HG02943 (cell line): ENCODE results near the gene SMARCD3.
A peak's percentile ranks its signal among the peaks of the same experiment; 100 is the strongest.

ENCODE experiments used
- ATAC-seq: cut with Tn5 transposase; IDR thresholded peaks from one replicate; pipeline ENCODE4 v1.9.1; 2021; ENCODE audit warnings: mild to moderate bottlenecking, low read depth, moderate library complexity; ENCODE audit not compliant: unreplicated experiment

The SMARCD3 gene

DNA sequence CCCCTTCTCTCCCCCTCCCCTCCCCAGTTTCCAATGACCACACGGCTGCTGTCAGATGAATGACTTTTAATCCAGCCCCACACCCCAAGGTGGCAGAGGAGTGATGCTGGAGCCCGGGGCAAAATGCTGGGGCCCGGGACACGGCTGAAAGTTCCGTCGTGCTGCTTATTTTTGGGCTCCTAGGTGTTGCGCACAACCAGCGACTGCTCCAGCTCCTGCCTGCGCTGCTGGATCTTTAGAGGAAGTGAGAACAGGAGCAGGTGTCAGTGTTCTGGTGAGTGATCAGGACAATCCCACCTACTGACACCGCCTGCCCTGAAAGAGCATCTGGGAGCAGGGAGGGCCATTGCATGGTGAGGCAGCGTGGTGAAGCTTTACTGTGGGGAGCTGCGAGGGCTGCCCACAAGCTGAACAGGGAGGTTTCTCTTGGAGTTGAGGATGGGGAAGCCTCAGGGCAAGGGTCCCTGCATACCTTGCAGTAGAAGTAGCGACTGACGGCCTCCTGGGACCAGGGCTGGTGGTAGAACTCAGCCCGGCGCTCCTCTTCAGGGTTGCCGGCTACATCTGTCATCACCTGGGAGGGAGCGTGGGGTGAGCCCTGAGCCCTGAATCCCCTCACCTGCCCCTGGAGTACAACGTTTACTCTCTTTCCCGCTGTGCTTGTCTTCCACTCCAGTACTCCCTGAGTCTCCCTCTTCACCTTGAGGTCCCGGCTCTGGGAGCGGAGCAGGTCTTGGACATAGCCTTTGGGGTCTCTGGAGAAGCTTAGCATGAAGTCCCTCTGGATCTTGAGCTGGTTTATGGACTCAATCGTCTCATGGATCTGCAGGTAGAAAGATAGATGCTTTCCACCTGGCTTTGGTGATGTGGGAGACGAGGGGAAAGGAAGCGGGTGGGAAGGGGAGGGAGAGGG, 9.3 kb downstream of the SMARCD3 start:
- no peak for ATAC-seq

DNA sequence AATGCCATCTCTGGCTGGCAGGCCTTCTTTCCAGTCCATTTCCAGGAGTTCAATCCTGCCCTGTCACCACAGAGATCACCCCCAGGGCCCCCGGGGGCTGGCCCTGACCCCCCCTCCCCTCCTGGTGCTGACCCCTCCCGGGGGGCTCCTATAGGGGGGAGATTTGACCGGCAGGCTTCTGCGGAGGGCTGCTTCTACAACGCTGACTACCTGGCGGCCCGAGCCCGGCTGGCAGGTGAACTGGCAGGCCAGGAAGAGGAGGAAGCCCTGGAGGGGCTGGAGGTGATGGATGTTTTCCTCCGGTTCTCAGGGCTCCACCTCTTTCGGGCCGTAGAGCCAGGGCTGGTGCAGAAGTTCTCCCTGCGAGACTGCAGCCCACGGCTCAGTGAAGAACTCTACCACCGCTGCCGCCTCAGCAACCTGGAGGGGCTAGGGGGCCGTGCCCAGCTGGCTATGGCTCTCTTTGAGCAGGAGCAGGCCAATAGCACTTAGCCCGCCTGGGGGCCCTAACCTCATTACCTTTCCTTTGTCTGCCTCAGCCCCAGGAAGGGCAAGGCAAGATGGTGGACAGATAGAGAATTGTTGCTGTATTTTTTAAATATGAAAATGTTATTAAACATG, 10.2 kb downstream of the SMARCD3 start:
- no peak for ATAC-seq

DNA sequence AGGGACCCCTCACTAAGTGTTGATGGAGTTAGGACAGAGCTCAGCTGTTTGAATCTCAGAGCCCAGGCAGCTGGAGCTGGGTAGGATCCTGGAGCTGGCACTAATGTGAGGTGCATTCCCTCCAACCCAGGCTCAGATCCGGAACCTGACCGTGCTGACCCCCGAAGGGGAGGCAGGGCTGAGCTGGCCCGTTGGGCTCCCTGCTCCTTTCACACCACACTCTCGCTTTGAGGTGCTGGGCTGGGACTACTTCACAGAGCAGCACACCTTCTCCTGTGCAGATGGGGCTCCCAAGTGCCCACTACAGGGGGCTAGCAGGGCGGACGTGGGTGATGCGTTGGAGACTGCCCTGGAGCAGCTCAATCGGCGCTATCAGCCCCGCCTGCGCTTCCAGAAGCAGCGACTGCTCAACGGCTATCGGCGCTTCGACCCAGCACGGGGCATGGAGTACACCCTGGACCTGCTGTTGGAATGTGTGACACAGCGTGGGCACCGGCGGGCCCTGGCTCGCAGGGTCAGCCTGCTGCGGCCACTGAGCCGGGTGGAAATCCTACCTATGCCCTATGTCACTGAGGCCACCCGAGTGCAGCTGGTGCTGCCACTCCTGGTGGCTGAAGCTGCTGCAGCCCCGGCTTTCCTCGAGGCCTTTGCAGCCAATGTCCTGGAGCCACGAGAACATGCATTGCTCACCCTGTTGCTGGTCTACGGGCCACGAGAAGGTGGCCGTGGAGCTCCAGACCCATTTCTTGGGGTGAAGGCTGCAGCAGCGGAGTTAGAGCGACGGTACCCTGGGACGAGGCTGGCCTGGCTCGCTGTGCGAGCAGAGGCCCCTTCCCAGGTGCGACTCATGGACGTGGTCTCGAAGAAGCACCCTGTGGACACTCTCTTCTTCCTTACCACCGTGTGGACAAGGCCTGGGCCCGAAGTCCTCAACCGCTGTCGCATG, 11.0 kb downstream of the SMARCD3 start:
- no peak for ATAC-seq

DNA sequence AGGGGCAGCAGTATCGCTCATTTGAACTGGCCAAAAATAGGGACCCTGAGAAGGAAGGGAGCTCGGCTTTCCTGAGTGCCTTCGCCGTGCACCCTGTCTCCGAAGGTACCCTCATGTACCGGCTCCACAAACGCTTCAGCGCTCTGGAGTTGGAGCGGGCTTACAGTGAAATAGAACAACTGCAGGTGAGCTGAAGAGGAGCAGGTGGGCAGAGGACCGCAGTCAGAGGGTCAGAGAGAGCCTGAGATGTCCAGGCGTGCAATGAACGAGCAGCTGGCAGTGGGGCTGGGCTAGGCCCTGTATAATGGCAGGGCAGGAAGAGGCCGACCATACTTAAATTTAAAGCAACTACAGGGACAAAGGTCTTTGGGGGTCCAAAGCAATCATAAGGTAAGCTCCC, 12.1 kb downstream of the SMARCD3 start:
- no peak for ATAC-seq

DNA sequence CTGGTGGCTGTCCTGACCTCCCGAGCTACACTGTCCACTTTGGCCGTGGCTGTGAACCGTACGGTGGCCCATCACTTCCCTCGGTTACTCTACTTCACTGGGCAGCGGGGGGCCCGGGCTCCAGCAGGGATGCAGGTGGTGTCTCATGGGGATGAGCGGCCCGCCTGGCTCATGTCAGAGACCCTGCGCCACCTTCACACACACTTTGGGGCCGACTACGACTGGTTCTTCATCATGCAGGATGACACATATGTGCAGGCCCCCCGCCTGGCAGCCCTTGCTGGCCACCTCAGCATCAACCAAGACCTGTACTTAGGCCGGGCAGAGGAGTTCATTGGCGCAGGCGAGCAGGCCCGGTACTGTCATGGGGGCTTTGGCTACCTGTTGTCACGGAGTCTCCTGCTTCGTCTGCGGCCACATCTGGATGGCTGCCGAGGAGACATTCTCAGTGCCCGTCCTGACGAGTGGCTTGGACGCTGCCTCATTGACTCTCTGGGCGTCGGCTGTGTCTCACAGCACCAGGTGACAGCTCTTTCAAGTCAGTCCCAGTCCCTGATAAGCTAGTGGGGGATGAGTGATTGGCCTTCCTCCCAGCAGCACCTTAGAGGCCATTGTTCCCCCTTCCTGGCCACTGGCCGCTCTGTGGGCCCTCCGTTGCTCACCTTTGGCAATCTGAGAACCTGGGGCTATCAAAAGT, 13.3 kb downstream of the SMARCD3 start:
- no peak for ATAC-seq

DNA sequence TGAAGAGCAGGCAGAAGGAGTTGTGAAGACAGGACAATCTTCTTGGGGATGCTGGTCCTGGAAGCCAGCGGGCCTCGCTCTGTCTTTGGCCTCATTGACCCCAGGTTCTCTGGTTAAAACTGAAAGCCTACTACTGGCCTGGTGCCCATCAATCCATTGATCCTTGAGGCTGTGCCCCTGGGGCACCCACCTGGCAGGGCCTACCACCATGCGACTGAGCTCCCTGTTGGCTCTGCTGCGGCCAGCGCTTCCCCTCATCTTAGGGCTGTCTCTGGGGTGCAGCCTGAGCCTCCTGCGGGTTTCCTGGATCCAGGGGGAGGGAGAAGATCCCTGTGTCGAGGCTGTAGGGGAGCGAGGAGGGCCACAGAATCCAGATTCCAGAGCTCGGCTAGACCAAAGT, 14.7 kb downstream of the SMARCD3 start:
- no peak for ATAC-seq

DNA sequence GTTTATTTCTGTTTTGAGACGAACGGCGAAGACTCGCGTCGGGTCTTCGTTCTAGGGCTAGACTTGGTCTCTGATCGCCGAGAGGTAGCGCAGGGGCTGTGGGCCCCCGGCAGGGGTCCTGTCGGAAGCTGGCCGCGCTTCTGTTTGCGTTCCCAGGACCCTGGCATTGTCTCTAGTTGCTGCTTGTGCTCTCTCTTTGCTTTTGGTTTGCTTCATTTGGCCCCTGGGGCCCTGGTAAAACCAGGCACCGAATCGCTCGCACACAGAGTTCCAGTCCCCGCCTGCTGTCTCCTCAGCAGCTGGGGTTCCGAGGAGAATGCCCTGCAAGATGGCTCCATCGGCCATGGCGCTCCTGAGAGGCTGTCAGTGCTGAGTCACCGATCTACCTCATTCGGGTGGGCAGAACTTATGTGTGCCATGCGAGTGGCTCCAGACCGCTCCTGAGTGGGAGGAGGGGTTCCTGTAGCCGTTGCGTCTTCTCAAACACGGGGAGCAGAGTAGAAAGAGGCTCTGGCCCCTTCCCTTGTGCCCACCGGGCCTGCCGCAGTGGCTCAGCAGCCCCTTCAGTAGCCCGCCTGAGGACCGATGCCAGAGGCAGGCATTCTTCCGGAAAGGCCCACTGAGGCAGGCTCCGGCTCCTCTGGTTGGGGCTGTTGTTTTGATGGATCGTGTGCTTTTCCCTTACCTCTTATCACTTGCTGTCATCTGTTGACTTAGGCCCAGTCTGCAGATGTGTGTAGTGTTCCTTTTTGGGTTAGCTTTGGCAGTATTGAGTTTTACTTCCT, 15.4 kb downstream of the SMARCD3 start:
- no peak for ATAC-seq

DNA sequence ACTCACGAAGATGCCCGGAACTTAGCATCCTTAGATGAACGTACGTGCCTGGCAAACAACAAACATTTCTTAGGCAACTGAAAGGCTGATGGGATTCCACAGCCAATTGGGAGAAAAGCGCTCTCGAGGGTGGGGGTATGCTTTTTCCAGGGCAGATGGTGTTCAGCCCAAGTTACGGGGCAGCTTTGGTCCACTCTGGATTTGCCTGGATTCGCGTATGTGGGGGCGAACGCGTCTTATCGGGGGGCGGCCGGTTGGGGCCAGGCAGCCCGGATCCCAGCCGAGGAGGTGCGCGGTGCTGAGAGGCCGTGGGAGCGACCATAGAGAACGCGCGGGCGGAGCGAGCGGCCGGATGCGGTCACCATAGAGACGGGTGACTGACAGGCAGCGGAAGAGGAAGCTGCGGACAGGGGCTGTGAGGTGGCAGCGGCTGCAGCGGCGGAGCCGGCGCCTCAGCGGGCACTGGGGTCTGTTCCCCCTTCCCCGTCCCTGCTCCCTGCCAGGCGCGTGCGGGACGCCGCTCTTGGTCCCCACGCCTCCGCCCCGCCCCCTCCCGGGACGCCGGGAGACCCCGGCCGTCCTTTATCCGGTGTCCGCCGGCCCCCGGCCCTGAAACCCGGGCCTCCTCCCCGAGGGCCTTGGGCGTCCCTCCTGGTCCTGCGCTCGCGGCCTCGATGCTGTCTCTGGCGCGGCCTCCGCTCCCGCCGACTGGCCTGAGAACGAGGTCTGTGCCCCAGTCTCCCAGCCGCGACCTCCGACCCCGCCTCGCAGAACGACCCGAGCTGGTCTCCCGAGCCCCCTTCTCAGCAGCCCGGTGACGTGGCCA, 16.2 kb downstream of the SMARCD3 start, which contains the start of gene CHPF2:
TSS of gene CHPF2 (plus strand) at position 393 of the 826 bp plus-strand sequence. CDS start 1,529 bp downstream, outside the sequence.
- ATAC-seq = peak; percentile 96

DNA sequence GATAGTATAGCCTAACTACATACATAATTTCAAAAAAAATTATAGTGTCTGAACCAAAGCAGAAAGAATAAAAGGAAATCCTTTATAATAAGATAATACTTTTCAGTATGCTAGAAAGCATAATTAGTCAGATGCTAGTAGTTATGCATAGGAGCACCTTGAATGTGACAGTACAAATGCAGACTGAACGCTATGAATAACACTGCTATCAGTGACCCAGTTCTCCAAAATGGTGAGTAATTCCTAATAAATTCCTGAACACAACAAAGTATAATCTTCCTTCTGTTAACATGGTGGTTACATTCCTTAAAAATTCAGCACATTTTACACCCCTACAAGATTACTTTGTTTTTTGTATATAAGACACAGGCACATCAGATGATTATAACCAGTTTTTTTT, 17.4 kb downstream of the SMARCD3 start:
- ATAC-seq = no peak

DNA sequence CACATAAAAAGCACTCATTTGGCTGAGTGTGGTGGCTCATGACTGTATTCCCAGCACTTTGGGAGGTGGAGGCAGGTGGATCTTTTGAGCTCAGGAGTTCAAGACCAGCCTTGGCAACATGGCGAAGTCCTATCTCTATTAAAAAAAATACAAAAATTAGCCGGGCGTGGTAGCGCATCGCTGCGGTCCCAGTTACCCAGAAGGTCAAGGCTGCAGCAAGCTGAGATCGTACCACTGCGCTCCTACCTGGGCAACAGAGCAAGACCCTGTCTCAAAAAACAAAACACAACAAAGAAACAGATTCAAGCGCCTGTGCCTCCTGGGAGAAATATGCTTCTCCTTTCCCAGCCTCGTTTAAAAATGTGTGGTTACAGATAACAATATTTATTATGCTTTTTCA, 19.2 kb downstream of the SMARCD3 start:
- ATAC-seq = no peak

DNA sequence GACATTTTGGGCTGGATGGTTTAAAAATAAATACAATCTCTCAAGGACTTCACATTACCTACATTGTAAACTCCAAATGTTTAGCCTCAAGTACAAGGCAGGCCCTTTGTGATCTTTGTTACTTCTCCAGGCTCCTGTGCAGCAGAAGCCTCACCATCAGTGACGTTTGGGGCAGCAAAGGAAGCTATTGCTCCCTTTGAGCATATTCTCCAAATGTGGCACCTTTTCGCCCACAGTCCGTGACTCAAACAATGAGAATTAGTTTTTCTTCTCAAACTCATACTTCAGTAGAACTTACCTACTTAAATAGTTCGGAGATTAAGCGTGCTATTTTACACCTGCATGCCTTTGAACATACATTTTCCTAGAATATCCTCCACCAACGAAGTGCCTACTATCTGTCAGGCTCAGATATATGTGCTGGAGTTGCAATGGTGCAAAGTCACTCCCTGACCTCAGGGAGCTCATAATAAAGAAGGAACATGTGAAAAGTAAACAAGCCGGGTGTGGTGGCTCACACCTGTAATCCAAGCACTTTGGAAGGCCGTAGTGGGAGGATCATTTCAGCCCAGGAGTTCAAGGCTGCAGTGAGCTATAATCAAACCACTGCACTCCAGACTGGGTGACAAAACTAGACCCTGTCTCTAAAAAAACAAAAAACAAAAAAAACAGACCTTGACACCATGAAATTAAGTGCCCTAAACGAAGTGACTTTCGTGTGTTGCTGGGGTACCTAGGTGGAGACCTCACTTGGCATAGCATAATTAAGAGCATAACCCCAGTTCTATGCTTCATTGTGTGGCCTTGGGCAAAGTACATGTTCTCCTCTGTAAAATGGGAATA, 20.2 kb downstream of the SMARCD3 start:
- ATAC-seq = no peak

DNA sequence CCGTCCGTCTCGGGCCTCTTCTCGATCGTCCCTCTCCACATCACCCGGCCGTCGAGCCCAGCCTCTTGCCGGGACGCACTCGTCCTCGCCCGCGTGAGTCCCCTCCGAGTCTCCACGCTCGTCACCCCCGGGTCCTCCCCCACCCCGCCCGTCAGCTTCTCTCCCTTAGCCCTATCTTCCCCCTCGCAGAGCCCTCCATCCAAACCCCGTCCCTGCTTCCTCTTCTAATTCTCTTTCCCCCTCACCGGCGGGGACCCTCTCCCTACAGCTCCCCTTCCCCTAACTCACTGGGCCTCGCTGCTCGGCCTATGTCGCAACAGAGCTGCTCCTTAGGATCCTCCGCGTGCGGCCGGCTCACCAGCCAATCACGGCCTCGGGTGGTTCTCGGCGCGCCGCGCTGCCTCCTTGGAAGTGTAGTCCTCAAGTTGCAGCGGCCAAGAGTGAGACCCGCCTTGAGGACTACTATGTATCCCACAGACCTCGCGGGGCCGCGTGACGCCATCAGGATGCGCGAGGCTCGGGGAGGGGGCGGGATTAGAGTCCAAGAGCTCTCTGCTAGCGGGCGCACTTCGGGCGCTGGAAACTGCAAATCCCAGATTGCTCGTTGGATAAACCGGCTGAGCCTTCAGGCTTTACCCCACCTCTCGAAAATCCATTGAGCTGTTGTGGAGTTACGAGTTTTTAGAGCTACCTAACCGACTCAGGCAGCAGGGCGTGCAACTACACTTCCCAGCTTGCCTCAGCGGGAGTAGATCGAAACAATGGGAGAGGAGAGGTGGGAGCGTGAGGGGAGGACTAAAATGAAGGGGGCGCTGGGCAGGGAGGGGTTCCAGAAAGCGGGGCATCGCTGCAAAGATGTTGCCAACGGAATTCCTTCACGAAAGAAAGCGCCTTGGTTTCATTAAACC, 21.4 kb downstream of the SMARCD3 start, which contains the start of gene ABCF2:
TSS of gene ABCF2 (minus strand) at position 331 of the 908 bp plus-strand sequence. CDS start 747 bp downstream, outside the sequence.
- peak; percentile 98 for ATAC-seq

DNA sequence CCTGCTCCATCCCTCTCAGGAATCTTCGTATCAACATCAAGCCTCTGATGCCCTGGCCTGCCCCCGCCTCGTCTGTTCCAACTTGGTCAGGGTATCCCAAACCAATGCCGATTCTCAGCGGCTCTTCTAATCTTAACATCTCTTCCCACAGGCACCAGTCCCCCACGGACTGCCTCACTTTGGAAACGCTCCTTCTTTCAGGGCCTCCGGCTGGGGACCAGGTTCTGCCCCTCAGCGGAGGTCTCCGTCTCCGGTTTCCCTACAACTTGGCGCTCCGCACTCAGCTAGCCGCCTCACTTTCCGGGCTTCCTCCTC, 22.0 kb downstream of the SMARCD3 start:
- no peak for ATAC-seq

DNA sequence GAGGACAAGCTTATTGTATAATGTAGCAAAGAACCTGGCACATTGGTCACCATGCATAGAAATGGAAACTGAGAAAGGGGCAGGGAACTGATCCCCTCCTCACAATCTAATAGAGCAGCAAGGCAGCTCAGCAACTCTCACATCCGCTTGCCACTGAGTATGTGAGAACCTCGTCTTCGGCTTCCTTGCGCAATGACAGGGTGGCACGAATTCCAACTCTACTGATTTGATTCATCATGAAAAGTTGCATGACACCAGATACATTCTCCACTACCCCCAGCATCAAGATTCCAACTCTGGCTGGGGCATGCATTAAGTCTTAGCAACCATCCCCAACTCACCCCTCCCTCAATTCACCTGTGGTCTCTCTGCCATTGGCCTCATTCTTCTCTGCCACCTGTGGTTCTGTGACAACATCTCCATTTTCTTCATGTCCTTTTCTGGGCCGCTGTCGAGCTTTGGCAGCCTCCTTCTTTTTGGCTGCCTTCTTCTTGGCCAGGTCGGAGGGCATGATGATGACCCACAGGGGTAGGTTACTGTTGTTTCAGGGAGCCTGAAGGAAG, 22.5 kb downstream of the SMARCD3 start:
- ATAC-seq = no peak

DNA sequence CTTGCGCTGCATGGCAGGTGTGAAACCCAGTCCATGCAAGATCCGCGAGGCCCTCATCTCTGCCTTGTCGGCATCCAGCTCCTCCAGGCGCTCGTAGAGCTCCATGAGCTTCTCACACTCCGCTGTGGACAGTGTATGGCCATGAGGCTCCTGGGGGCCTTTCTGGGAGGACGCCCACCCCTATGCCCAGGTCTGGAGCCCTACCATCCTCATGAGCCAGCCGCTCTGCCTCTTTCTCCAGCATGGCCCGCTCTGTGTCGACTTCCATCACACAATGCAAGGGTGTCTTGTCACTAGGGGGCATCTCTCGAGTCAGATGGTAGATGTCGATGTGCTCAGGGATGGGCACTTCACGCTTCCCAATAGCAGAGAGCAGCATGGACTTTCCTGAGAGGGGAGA, 24.8 kb downstream of the SMARCD3 start:
- ATAC-seq = no peak

DNA sequence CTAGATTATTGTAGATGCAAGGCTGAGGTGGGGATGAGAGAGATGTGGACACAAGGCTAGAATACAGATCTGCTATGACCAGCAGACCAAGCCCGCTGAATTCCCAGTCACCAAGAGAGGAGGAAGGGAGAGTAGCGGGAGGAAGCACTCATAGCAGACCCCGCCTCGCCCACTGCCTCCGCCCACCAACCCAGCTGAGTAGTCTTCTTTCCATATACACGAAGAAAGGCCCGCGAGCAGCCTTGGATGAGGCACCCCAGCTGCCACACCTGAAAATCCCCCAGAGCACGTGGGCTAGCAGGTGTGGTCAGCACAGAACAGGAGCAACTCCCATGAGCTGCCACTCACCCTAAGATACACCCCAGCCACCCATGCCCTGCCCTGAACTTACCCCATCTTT, 30.3 kb downstream of the SMARCD3 start:
- no peak for ATAC-seq
